Activated CD4-positive, alpha-beta T cell treated with anti-CD3 and anti-CD28 coated beads, Interleukin-2, Interleukin-6, amounts not matched to agents 100 ng/mL and 50 ng/mL, durations not matched to agents 16 hours and 8 hours (primary cell): ENCODE results near the gene C13orf46.

Experiments used
- DNase-seq: peaks from one replicate; pipeline ENCODE4 v3.0.0-alpha.2; 2020

Gene C13orf46

GRCh38 chr13:114009590-114010400 lies 35.9 kb upstream of the C13orf46 start:
- no peak for DNase-seq

- DNase-seq: no peak
These were observed 35.2 kb upstream of the C13orf46 start for GRCh38 chr13:114008964-114009589.

- DNase-seq: no peak
These were observed 33.7 kb upstream of the C13orf46 start for GRCh38 chr13:114007566-114007965.

- DNase-seq: no peak
These were observed 31.4 kb upstream of the C13orf46 start for GRCh38 chr13:114005206-114005724.

GRCh38 chr13:114004420-114005205 lies 30.7 kb upstream of the C13orf46 start:
- no peak for DNase-seq

- DNase-seq: no peak
These were observed 29.0 kb upstream of the C13orf46 start for GRCh38 chr13:114002771-114003321.

GRCh38 chr13:114002009-114002544 lies 28.2 kb upstream of the C13orf46 start:
- no peak for DNase-seq

GRCh38 chr13:114001331-114002008 lies 27.6 kb upstream of the C13orf46 start:
- no peak for DNase-seq

- DNase-seq: no peak
These were observed 26.5 kb upstream of the C13orf46 start for GRCh38 chr13:114000151-114001040.

- DNase-seq: no peak
These were observed 25.7 kb upstream of the C13orf46 start for GRCh38 chr13:113999618-113999910.

GRCh38 chr13:113998781-113999617 lies 25.1 kb upstream of the C13orf46 start:
- DNase-seq: no peak

GRCh38 chr13:113997845-113998751 lies 24.2 kb upstream of the C13orf46 start:
- DNase-seq: no peak

GRCh38 chr13:113996912-113997745 lies 23.3 kb upstream of the C13orf46 start:
- DNase-seq: no peak

GRCh38 chr13:113996081-113996911 lies 22.4 kb upstream of the C13orf46 start:
- no peak for DNase-seq

GRCh38 chr13:113995051-113995601 lies 21.2 kb upstream of the C13orf46 start:
- no peak for DNase-seq

- no peak for DNase-seq
These were observed 18.6 kb upstream of the C13orf46 start for GRCh38 chr13:113992276-113993005.
